Neural cell (in vitro differentiated cells): ENCODE data around the gene SERPINB1. TPM values are rescaled to one million over a fixed set of nuclear protein-coding genes. Genes with fewer than 3 reads are reported as not detected.

Source experiments
- H2AFZ ChIP-seq: fragments of 200-600, 300-800 bp; sonication (generic), shearing (Covaris generic); 2 replicates; pipeline ENCODE4 v1.6.0; 2014; ENCODE audit warnings: low read depth, mild to moderate bottlenecking, antibody characterized with exemption, low read length, moderate library complexity
- H3F3A ChIP-seq: fragments of 200-600 bp; shearing (Covaris generic); 2 replicates; pipeline ENCODE4 v1.6.1; 2016; ENCODE audit warnings: mild to moderate bottlenecking, moderate library complexity, mixed read lengths, antibody characterized with exemption, low read length; ENCODE audit not compliant: insufficient read depth, poor library complexity, severe bottlenecking
- H3K27ac ChIP-seq: fragments of 200-600, 300-800 bp; sonication (generic), shearing (Covaris generic); 2 replicates; pipeline ENCODE4 v1.5.1; 2014; ENCODE audit warnings: mild to moderate bottlenecking, low read length, moderate library complexity
- H3K27me3 ChIP-seq: fragments of 300-800, 200-600 bp; sonication (generic), shearing (Covaris generic); 2 replicates; pipeline ENCODE4 v1.6.0; 2014; ENCODE audit warnings: mild to moderate bottlenecking, low read depth, low read length, moderate library complexity; ENCODE audit not compliant: insufficient read depth
- H3K36me3 ChIP-seq: fragments of 300-800, 200-600 bp; sonication (generic), shearing (Covaris generic); 2 replicates; pipeline ENCODE4 v1.5.1; 2014; ENCODE audit warnings: mild to moderate bottlenecking, antibody characterized with exemption, low read length, moderate library complexity; ENCODE audit not compliant: insufficient read depth
- H3K4me2 ChIP-seq: fragments of 300-800, 200-600 bp; sonication (generic), shearing (Covaris generic); 2 replicates; pipeline ENCODE4 v1.6.0; 2014; ENCODE audit warnings: mild to moderate bottlenecking, low read length
- H3K4me3 ChIP-seq: fragments of 300-800, 200-600 bp; sonication (generic), shearing (Covaris generic); 2 replicates; pipeline ENCODE4 v1.5.1; 2014; ENCODE audit warnings: mild to moderate bottlenecking, low read length, moderate library complexity
- H3K79me2 ChIP-seq: fragments of 200-600 bp; shearing (Covaris generic); replicated peaks from 2 replicates; pipeline ENCODE4 v1.6.0; 2014; ENCODE audit warnings: mild to moderate bottlenecking, low read length, moderate library complexity; ENCODE audit not compliant: insufficient read depth
- H3K9ac ChIP-seq: fragments of 300-800, 200-600 bp; sonication (generic), shearing (Covaris generic); 2 replicates; pipeline ENCODE4 v1.6.1; 2016; ENCODE audit warnings: mild to moderate bottlenecking, low read length, mixed read lengths
- H3K9me2 ChIP-seq: fragments of 200-600 bp; shearing (Covaris generic); 2 replicates; pipeline ENCODE4 v1.6.1; 2016; ENCODE audit warnings: mild to moderate bottlenecking, low read length, mixed read lengths; ENCODE audit not compliant: insufficient read depth
- H3K9me3 ChIP-seq: fragments of 200-600, 300-800 bp; sonication (generic), shearing (Covaris generic); 2 replicates; pipeline ENCODE4 v1.6.1; 2016; ENCODE audit warnings: mild to moderate bottlenecking, mixed run types, low read length, moderate library complexity, mixed read lengths
- H4K20me1 ChIP-seq: fragments of 200-600 bp; shearing (Covaris generic); 2 replicates; pipeline ENCODE4 v1.6.1; 2016; ENCODE audit warnings: mild to moderate bottlenecking, mixed run types; ENCODE audit not compliant: insufficient read depth
- EP300 ChIP-seq: fragments of 450-650 bp; conservative IDR thresholded peaks from 2 replicates; pipeline ENCODE4 v1.6.1; 2014; ENCODE audit warnings: antibody characterized with exemption, mild to moderate bottlenecking, moderate library complexity; ENCODE audit not compliant: poor library complexity, severe bottlenecking
- EZH2 ChIP-seq: fragments of 200-600, 300-800 bp; shearing (Covaris generic), sonication (generic); IDR thresholded peaks from 2 replicates; pipeline ENCODE4 v1.6.1; 2014; ENCODE audit warnings: antibody characterized with exemption, low read length, borderline replicate concordance, mild to moderate bottlenecking; ENCODE audit not compliant: insufficient read depth, poor library complexity, severe bottlenecking
- MXI1 ChIP-seq: fragments of 450-650 bp; conservative IDR thresholded peaks from 2 replicates; pipeline ENCODE4 v1.6.1; 2014; ENCODE audit warnings: antibody characterized with exemption, mild to moderate bottlenecking; ENCODE audit not compliant: poor library complexity, severe bottlenecking
- POLR2AphosphoS5 ChIP-seq: IDR thresholded peaks from 2 replicates; pipeline ENCODE4 v1.6.1; 2012
- RAD21 ChIP-seq: fragments of 450-650 bp; conservative IDR thresholded peaks from 2 replicates; pipeline ENCODE4 v1.6.1; 2014; ENCODE audit warnings: antibody characterized with exemption, mild to moderate bottlenecking, moderate library complexity
- SMC3 ChIP-seq: fragments of 450-650 bp; conservative IDR thresholded peaks from 2 replicates; pipeline ENCODE4 v1.6.1; 2014; ENCODE audit warnings: antibody characterized with exemption, mild to moderate bottlenecking, moderate library complexity; ENCODE audit not compliant: poor library complexity
- TAF1 ChIP-seq: IDR thresholded peaks from 2 replicates; pipeline ENCODE4 v1.6.1; 2012; ENCODE audit warnings: low read depth
- polyA plus RNA-seq: library from polyadenylated mRNA; depleted of rRNA; stranded (reverse); fragments of >200 nt; gene quantifications from 2 replicates; pipeline ENCODE4 v1.2.3, GENCODE V29; 2014
- TF ChIP-seq, protein P1 (sequence below): fragments of 450-650 bp; IDR thresholded peaks from 2 replicates; pipeline ENCODE4 v1.5.1; 2014; ENCODE audit warnings: antibody characterized with exemption, mild to moderate bottlenecking, moderate library complexity; ENCODE audit not compliant: poor library complexity, severe bottlenecking
- TF ChIP-seq, protein P2 (sequence below): IDR thresholded peaks from 2 replicates; pipeline ENCODE4 v1.6.1; 2012; ENCODE audit warnings: borderline replicate concordance

The SERPINB1 gene
- polyA plus RNA-seq, 1 donor from 2014 or later, result not detected

- H3K9me2 ChIP-seq, result no peaks in the 10 kb centered on the region
- H3K79me2 ChIP-seq, result no peaks in the 10 kb centered on the region
- H3K4me3 ChIP-seq, result no peak overlapping the region
- TF ChIP-seq TAF1 (no peak), MXI1 (no peak), EZH2 (no peak), POLR2AphosphoS5 (no peak), RAD21 (no peak), EP300 (no peak), SMC3 (no peak)
- TF ChIP-seq, protein P1, sequence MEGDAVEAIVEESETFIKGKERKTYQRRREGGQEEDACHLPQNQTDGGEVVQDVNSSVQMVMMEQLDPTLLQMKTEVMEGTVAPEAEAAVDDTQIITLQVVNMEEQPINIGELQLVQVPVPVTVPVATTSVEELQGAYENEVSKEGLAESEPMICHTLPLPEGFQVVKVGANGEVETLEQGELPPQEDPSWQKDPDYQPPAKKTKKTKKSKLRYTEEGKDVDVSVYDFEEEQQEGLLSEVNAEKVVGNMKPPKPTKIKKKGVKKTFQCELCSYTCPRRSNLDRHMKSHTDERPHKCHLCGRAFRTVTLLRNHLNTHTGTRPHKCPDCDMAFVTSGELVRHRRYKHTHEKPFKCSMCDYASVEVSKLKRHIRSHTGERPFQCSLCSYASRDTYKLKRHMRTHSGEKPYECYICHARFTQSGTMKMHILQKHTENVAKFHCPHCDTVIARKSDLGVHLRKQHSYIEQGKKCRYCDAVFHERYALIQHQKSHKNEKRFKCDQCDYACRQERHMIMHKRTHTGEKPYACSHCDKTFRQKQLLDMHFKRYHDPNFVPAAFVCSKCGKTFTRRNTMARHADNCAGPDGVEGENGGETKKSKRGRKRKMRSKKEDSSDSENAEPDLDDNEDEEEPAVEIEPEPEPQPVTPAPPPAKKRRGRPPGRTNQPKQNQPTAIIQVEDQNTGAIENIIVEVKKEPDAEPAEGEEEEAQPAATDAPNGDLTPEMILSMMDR, result no peak
- TF ChIP-seq, protein P2, sequence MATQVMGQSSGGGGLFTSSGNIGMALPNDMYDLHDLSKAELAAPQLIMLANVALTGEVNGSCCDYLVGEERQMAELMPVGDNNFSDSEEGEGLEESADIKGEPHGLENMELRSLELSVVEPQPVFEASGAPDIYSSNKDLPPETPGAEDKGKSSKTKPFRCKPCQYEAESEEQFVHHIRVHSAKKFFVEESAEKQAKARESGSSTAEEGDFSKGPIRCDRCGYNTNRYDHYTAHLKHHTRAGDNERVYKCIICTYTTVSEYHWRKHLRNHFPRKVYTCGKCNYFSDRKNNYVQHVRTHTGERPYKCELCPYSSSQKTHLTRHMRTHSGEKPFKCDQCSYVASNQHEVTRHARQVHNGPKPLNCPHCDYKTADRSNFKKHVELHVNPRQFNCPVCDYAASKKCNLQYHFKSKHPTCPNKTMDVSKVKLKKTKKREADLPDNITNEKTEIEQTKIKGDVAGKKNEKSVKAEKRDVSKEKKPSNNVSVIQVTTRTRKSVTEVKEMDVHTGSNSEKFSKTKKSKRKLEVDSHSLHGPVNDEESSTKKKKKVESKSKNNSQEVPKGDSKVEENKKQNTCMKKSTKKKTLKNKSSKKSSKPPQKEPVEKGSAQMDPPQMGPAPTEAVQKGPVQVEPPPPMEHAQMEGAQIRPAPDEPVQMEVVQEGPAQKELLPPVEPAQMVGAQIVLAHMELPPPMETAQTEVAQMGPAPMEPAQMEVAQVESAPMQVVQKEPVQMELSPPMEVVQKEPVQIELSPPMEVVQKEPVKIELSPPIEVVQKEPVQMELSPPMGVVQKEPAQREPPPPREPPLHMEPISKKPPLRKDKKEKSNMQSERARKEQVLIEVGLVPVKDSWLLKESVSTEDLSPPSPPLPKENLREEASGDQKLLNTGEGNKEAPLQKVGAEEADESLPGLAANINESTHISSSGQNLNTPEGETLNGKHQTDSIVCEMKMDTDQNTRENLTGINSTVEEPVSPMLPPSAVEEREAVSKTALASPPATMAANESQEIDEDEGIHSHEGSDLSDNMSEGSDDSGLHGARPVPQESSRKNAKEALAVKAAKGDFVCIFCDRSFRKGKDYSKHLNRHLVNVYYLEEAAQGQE, result no peak
- no peaks in the 10 kb centered on the region for H3F3A ChIP-seq
- no peaks in the 10 kb centered on the region for H3K9me3 ChIP-seq
- no peak overlapping the region for H3K9ac ChIP-seq
- no peaks in the 10 kb centered on the region for H3K36me3 ChIP-seq
- no peak overlapping the region for H3K4me2 ChIP-seq
- H3K27ac ChIP-seq, result no peak overlapping the region
- H3K27me3 ChIP-seq, result no peaks in the 10 kb centered on the region
- no peaks in the 10 kb centered on the region for H4K20me1 ChIP-seq
- H2AFZ ChIP-seq, result no peak overlapping the region
Observed at GRCh38 chr6:2800552-2801316, 40.9 kb downstream of the SERPINB1 start.

DNA sequence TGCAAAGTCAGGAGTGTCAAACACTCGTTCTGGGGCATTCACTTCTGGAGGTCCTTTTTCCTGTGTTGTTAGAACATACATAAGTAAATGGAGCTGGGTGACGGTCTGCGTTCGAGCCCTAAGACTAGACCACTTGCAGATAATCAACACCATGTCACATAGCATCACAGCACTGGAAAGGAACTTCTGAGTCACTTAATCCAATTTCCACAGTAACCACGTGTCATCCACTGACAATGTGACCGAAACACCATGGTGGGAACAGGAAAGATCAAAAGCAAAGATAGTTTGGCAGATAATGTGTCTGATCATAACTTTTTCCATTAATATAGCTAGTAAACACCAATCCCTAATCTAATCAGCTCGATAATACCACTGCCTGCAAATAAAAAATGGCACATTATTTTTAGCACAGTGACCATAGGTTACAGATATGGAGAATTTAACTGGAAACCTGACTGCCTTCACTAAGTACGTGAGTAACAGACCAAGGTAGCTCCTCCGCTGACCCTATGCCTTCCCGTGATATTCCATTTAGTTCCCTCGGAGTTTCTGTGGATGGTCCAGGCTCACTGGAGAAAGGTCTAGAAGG lies 41.6 kb downstream of the SERPINB1 start:
- Histone ChIP-seq H3K79me2 (no peaks in the 10 kb centered on the region), H3K9me3 (no peaks in the 10 kb centered on the region), H3K9ac (no peak overlapping the region), H3K4me2 (no peak overlapping the region), H3K4me3 (no peak overlapping the region), H3K9me2 (no peaks in the 10 kb centered on the region), H3K27me3 (no peaks in the 10 kb centered on the region), H2AFZ (no peak overlapping the region), H3K27ac (no peak overlapping the region), H3F3A (no peaks in the 10 kb centered on the region), H3K36me3 (no peaks in the 10 kb centered on the region), H4K20me1 (no peaks in the 10 kb centered on the region)
- TF ChIP-seq TAF1 (no peak), MXI1 (no peak), EP300 (no peak), RAD21 (no peak), SMC3 (no peak), EZH2 (no peak), POLR2AphosphoS5 (no peak)
- TF ChIP-seq, protein P1, result no peak
- TF ChIP-seq, protein P2, result no peak
